NCI-H2171 treated with DMSO at 0.1 percent for 48 hours (cell line): ENCODE results near the gene MACO1.
"Not testable (repeated sequence)": the region's sequence is repeated elsewhere in the genome, so short reads cannot be mapped to it uniquely, and the experiment has no call there.

ENCODE experiments used
- DNase-seq: peaks from one replicate; lab custom pipeline; 2025; lab: John Stamatoyannopoulos, UW

Gene MACO1, protein sequence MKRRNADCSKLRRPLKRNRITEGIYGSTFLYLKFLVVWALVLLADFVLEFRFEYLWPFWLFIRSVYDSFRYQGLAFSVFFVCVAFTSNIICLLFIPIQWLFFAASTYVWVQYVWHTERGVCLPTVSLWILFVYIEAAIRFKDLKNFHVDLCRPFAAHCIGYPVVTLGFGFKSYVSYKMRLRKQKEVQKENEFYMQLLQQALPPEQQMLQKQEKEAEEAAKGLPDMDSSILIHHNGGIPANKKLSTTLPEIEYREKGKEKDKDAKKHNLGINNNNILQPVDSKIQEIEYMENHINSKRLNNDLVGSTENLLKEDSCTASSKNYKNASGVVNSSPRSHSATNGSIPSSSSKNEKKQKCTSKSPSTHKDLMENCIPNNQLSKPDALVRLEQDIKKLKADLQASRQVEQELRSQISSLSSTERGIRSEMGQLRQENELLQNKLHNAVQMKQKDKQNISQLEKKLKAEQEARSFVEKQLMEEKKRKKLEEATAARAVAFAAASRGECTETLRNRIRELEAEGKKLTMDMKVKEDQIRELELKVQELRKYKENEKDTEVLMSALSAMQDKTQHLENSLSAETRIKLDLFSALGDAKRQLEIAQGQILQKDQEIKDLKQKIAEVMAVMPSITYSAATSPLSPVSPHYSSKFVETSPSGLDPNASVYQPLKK

DNA sequence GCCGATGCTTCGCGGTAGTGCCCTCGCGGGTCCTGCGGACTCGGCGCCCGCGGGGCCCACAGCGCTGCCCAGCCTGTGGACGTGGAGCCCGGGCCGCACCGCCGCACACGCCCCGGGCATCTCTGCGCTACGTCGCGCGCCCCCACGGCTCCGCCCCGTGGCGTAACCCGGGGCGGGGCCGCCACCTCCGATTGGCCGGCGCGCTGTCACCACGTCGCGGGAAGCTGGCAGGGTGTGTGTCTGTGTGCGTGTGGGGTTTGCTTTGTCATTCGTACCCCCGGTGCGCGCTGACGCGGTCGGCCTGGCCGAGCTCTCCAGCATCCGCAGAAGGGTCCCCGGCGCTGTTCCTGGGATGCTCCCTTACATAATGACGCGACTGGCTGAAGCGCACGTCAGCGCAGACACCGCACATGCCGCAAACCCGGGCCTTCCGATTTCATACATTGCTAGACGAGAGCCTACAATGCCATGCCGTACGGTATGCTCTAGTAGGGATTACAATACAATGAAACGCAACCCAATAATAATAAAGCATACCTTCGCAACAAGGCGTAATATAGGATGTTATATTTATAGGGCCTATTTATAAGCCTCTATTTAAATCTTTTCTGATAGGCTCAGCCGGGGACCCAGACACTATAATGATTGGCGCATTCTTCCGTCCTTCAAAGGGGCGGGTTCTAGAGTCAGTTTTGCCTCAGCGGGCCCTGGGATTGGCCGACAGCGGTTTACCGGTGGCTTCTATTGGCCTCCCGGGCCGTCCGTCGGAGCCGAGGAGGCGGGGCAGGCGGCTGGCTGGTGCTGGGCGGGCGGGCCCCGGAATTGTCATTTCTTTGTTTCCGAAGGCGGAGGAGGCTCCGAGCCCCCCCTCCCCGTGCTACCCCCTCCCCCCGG is at the start of gene MACO1:
Gene MACO1, plus strand, starts transcription at position 825 of the 894 bp plus-strand sequence. CDS start 202 bp downstream, outside the sequence.
- peak; percentile 97 for DNase-seq

DNA sequence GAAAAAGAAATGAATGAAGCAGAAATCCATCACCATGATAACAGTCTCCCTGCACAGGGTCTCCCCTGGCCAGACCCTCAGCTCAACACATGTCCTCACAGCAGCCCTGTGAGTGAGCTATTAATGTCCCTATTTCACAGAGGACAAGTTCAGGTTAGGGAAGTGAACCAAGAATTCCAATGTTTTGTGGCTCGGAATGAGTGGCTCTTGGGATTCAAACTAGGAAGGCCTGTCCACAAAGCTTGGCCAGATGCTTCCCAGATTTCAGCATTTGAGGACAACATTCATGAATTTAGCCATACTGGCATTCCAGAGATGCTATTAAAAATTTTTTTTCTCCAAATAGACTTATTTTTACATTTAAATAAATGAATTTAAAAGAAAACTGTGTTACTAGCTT is 48.2 kb upstream of the MACO1 start:
- DNase-seq = not testable (repeated sequence)

DNA sequence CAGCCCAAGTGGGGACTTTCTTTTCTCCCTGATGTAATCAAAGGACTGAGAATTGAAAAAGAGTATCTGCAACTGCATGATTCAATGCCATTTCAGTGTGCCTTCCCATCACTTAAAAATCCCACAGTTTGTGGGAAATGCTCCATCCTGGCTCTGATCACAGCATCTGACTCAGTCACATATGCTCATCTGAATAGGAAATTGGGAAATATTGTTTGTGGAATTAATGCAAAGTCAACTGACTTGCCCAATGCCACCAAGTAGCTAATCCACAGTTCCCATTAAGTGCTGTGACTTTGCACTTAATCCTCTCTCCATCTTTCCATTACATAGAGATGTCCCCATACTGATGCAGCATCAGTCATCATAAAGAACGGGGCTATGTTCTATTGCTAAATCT is 47.6 kb upstream of the MACO1 start:
- DNase-seq = not testable (repeated sequence)

DNA sequence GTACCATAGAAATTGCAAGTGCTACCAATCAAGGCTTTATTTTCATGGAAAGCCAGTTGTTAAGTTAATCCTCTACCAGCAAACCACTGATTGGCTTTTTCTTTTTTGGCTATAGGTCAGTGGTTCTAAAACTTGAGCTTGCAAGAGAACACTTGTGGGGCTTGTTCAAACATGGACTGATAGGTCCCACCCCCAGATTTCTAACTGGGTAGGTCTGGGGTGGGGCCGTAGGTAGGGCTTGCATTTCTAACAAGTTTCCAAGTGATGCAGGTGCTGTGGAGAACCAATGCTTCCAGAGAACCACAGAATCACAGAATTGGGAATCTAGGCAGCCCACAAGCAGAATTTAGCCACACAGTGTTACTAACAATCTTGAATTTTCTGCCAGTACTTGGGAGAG is 46.8 kb upstream of the MACO1 start:
- not testable (repeated sequence) for DNase-seq

DNA sequence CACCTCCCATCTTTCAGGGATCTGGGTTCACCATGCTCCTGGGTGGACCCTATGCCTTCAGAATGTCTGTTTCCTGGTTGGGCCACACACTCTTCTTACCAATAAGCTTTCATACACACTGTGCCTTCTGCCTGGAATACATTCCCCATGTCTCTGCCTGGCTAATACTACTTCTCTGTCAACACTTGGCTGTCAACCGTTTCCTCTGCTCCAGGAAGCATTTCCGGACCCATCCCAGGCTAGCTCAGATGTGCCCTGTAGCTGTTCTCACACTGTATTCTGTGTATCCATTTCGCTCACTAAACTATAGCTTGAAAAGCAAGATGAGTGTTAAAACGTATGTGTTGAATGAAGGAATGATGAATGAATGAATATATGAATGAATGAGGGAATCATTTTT is 43.6 kb upstream of the MACO1 start:
- DNase-seq = not testable (repeated sequence)

DNA sequence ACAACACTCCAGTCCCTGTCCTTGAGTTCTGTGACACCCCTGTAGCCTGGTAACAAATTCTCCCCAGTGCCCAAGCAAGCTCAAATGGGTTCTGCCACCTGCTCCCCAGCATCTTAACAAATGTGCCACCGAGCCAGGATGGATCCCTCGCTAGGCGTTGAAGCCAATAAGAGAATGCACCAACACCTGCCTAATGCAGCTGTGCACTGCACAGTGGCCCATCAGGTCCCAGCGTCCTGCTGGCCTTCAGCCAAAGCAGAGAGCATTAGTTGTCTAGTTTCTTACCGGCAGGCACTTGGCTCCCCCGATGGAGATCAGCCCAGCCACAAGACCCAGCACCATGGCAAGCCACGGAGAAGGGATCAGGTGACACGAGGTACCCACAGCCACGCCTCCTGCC is 42.0 kb upstream of the MACO1 start:
- DNase-seq = peak; percentile 68

DNA sequence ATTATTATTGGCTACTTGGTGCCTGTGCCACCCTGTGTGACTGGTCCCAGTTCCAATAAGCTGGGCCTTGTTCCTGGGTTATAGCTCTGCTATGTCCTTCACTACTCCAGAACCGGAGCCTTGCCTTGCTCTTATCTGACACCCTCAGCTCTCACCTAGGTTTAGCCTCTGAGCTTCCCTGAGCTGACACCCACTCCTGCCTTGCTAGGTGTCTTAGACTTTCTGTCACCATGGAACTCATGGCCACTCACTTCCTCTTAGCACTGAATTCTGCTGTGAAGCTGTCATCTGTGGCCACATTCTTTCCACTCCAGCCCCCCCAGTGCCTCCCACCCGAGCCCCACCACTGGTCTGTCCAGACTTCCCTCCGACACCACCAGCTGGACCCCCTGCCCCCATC is 41.0 kb upstream of the MACO1 start:
- not testable (repeated sequence) for DNase-seq

DNA sequence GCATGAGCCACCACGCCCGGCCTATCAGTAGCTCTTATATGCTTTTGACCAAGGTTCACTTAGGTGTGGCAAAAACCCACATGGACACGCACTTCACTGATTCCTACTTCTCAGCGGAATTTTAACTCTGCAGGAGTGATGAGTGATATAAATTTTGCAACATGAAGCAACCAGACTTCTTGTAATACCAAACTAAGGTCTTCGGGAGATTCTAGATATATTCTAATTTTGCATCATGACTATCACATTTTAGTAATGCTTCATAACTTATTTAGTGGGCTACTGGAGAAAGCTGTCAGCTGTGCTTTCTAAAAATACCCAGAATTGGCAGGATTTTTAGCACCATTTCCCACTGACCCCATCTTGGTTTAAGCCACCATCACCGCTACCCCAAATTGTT is 37.9 kb upstream of the MACO1 start:
- DNase-seq = no peak

DNA sequence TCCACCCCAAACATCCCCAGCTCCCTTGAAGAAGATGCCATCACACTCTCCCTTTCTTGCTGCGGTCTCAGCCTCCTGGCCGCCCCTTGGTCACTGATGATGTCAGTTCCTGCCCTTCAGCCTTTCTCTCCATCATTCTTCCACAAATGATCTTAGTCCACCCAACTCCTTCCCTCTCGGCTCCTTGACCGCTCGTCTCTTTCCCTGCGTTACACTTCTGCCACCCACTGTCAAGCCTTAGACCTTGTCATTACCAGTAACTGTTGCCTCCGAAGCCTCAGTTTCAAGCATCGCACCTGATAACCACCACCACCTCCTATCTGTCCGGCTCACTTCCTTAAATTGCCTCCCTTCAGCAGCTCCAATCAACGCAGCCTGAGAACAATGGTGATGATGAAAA is 33.1 kb upstream of the MACO1 start:
- DNase-seq = not testable (repeated sequence)

DNA sequence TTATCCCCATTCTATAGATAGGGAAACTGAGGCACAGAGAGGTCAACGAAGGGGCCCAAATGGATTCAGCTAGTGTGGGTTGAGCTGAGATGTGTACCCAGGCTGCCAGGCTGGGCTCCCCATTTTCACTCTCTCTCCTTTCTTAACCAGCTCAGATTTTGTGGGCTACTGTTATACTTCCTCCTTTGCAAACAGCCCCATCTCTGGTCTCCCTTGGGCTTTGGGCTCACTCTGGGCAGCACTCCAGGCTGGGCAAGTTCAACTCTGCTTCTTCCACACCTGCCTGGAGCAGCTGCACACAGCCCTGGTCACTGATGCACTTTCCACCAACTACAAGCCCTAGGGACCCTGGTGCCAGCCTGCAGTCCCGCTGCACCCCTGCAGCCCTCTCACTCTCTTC is 32.6 kb upstream of the MACO1 start:
- not testable (repeated sequence) for DNase-seq

DNA sequence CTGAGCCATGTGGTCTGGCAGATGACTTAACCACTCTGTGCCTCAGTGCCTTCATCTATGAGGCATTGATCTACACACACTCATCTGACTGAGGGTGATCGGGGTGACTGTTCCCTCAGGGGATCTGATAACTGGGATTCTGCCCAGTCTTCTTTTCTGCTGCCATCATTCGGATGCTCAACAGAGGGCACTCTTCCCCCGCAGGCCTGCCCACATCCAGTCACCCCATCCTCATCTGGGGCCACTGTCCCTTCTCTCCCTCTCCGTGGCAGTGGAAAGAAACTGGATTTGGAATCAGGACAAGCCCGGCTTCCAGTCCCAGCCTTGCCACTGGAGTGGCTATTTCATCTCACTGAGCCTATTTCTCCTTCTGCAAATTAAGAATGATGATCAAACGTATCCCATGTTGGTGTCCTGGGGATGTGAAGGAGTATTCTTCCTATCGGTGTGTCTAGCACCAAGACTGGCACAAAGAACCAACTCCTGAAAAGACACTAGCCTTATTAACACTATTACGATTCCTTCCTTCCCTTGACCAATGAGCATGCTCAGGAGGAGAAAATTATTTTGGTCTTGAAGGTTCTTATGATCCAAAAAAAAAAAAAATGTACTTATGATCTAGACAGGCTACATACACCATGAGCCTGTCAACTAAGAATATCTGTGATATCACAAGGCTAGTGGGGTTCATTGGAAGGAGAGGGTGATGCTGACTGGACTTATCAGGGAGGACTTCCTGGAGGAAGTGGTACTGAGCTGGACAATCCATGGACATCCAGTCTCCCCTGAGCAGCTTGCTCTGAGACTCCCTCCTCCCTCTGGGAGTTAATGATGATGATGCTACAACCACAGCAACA is 27.5 kb upstream of the MACO1 start:
- DNase-seq = peak; percentile 24

DNA sequence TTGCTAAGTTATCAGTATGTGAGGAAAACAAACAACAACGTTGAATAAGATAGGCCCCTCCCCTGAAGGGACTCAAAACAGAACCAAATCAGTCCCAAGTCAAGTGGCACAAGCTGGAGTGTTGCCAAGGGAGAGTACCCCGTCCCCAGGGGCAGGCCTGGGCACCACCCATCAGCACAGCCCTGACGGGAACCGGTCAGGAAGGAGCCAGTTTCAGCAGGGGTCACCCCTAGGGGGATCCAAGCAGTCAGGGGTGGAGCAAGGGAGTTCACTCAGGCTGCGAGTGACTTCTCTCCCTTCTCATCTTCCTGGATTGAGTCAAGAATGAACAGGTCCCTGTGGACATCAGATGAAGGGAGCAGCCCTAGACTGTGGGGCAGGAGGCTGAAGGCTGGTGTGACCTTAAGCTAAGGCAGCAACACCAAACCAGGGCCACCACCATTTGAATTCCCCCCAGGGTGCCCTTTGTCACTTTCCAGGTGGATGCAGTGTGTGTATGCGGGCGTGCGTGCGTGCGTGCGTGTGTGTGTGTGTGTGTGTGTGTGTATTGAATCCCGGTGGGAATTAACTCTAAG is 24.9 kb upstream of the MACO1 start:
- not testable (repeated sequence) for DNase-seq

DNA sequence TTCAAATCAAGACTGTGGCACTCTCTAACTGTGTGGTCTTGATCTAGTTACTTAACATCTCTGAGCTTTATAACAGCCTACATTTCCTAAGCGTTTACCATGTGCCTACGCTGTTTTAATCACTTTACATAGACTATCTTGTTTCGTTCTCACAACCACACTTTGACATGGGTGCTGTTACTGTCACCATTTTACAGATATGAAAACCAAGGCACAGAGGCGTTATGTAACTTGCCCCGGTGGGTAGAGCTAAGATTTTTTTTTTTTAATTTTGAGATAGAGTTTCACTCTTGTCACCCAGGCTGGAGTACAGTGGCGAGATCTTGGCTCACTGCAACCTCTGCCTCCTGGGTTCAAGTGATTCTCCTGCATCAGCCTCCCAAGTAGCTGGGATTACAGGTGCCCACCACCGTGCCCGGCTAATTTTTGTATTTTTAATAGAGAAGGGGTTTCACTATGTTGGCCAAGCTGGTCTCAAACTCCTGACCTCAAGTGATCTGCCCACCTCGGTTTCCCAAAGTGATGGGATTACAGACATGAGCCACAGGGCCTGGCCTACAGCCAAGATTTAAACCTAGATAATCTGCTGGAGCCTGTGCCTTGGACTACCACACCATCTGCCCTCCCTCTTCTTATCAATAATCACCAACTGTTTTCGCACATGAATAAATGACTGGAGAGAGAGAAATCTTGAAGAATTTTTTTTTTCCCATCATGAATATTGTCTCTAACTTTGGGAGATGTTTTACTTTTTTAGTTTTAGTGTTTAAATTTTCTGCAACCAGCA is 20.9 kb upstream of the MACO1 start:
- peak; percentile 67 for DNase-seq

DNA sequence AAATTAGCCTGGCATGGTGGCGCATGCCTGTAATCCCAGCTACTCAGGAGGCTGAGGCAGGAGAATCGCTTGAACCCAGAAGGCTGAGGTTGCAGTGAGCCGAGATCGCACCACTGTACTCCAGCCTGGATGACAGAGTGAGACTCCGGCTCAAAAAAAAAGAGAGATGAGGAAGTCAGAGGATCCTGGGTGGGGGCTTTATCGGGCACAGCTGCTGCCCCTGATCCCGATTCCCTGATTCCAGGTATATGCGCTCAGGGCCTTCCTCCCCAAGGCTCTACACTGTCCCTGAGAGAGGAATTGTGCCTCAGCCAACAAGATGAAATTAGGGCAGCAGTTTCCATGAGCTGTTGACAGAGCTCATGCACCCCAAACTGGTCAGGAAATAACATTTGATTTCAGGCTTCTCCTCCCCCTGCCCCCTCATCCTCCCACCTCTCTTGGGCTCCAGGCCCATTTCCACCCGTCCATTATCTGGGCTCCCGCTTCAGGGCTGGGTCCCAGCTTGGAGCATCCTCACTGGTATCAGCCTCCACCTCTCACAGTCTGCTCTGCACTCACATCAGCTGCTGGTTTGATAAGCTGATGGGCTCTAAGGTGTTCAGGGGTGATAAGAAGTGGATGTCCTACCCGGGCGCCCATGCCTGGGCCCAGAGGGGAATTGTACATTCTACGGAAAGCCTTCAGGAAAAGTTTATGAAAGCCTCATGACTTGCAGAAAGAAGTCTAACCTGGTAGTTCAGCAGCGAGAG is 17.6 kb upstream of the MACO1 start:
- not testable (repeated sequence) for DNase-seq

DNA sequence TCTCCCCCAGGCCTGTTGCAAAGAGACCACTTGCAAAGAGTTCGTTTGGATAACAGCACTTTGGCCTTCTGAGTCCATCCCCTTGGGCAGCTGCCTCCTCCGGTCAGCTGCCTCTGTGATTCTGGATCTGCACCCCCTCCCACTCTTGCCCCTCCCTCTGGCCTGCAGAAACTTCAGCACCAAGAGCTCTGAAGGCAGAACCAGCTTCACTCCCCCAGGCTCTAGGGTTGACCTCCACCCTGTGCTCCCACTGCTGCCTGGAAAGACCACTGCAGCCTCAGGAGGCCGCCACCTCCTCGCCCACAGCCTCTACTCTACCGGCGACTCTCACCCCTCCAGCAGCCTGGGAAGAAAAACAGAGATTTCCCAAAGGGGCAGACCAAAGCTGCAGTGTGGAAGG is 16.5 kb upstream of the MACO1 start:
- not testable (repeated sequence) for DNase-seq

DNA sequence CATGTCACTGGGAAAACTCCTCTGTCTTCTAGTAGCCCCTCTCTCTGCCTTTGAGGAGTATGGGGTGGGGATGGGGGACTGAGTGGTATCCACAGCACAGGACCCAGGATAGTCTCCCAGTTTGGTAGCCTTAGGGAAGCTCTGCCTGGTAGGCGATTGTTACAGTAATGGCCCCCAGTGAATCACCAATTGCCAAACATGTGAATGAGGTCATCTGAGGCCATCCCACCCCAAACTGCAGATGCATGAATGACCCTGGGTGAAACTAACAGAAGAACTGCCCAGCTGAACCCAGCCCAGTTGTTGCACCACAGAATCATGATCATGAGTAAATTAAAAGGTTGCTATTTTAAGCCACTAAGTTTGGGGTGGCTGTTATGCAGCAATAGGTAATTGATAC is 16.1 kb upstream of the MACO1 start:
- not testable (repeated sequence) for DNase-seq

DNA sequence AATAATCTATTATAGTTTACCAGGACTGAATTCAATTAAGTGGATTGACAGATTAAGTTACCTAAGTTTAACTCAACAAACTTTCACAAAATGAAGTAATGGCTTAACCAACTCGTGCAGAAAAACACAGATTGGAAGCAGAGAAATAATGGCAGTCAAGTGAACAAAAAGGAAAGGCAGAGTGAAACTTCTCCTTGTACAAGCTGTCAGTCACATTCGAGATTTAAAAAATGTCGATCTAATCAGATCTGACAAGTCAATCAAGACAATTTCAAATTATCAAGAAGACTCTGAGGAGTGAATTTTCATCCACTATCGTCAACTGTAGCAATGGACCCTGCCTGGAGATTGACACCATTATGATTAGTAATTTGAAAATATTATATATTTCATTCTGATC is 13.4 kb upstream of the MACO1 start:
- DNase-seq = not testable (repeated sequence)

DNA sequence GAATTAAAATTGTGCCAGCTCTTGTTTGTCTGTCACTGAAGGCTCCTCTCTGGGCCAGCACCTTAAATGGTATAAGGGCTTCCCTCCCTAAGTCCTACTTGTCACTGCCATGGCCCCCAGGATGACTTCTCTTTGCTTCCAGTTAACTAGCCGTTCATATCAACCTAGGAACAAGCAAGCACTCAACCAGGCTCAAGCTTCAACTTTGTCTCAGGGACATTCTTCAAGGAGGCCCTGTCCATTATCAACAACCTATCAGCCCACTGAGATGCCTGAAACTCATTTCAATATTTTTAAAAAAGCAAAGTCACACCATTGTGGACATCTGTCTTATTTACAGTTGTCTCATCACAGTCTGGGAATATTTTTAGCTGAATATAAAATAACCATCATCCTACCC is 11.4 kb upstream of the MACO1 start:
- not testable (repeated sequence) for DNase-seq

DNA sequence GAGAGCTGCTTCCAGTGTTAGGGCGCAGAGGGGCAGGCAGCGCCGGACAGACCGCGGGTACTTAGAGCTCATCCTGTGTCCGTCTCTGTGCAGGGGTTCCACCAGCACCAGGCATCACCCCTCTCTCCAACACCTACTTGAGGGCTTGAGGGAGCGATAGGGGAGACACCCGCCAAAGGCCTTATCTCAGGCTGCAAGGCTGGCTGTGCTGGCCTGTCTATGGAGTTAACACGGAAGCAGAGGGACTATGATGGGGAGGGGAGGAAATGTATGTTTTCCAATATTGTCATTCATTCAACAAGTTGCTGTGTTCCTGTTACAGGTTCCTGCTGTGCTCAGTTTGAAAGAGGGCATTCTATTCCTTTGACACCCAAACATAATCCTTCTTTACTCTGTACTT is 10.0 kb upstream of the MACO1 start, which contains the start of gene RHCE:
Gene RHCE, minus strand, starts transcription at position 111 of the 400 bp plus-strand sequence. Its CDS starts 39 bp downstream, at position 72.
- not testable (repeated sequence) for DNase-seq
